ENCODE measurements around the gene KLHDC7A.

Gene KLHDC7A

DNA sequence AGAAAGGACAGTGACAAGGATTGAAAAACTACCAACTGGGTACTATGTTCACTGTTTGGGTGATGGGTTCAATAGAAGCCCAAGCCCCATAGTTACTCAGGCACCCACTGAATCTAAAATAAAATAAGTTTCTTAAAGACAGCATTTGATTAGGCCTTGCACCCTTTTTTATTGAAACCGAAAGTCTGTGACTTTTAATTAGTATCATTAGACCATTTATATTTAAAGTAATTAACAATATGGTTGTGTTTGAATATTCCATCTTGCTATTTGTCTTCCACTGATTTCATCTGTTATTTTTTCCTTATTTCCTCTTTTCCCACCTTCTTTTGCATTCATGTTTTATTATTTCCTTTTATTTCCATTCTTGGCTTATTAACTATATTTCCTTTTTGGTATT lies 27.4 kb downstream of the KLHDC7A start:
- TF ChIP-seq, protein P1, sequence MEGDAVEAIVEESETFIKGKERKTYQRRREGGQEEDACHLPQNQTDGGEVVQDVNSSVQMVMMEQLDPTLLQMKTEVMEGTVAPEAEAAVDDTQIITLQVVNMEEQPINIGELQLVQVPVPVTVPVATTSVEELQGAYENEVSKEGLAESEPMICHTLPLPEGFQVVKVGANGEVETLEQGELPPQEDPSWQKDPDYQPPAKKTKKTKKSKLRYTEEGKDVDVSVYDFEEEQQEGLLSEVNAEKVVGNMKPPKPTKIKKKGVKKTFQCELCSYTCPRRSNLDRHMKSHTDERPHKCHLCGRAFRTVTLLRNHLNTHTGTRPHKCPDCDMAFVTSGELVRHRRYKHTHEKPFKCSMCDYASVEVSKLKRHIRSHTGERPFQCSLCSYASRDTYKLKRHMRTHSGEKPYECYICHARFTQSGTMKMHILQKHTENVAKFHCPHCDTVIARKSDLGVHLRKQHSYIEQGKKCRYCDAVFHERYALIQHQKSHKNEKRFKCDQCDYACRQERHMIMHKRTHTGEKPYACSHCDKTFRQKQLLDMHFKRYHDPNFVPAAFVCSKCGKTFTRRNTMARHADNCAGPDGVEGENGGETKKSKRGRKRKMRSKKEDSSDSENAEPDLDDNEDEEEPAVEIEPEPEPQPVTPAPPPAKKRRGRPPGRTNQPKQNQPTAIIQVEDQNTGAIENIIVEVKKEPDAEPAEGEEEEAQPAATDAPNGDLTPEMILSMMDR (IDR thresholded peaks at IDR 0.05; ENCODE audit: low read depth, low read length, missing control alignments) = no peak
- H3K4me3 ChIP-seq (ENCODE audit: low read depth, low read length) = no peak overlapping the region
- DNase-seq (ENCODE audit: low read depth) = no peak

DNA sequence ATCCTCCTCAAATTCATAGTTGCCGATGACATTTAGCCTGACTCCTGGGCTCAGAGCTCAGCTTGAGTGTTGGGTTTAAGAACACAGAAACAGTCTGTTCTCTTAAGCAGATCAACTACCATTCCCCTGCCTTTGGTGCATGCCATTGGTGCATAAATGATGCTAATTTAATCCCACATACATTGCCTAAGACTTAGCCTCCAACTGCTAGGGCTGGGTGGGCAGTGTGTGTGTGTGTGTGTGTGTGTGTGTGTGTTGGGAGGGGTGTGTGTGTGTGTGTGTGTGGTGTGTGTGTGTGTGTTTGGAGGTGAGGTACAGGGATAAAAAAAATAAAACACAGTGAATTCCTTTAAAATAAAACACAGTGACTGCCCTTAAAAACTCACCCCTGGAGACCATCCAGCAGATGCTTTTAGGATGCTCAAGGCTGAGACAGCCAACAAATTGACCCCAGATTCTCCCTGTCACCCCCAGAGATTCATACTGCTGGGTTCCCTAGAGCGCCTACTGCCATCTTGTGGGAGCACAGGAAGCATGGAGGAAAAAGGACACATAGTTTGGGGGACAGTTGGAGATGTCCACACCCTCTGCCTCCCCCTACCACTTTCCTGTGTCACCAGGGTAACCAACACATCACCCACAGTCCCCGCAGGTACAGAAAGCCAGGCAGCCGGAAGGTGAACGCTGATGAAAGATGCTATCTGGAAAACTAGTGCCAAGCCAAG lies 30.6 kb downstream of the KLHDC7A start:
- H3K4me3 ChIP-seq (ENCODE audit: low read depth, low read length) = no peak overlapping the region
- TF ChIP-seq, protein P1 (IDR thresholded peaks at IDR 0.05; ENCODE audit: low read depth, low read length, missing control alignments) = no peak
- DNase-seq (ENCODE audit: low read depth) = no peak

DNA sequence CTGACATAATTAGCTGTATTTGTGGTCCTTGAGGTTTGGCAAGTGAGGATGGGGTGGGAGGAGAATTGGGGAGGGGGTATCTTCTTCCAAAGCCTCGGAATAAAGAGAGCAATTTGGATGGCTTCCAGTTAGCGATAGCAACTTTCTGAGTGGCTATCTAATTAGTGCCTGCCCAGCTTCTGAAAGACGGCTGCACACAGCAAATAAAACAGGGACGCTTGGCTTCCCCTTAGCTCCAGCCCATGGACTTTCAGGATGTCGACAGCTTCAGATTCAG lies 31.1 kb downstream of the KLHDC7A start:
- DNase-seq (ENCODE audit: low read depth) = no peak

DNA sequence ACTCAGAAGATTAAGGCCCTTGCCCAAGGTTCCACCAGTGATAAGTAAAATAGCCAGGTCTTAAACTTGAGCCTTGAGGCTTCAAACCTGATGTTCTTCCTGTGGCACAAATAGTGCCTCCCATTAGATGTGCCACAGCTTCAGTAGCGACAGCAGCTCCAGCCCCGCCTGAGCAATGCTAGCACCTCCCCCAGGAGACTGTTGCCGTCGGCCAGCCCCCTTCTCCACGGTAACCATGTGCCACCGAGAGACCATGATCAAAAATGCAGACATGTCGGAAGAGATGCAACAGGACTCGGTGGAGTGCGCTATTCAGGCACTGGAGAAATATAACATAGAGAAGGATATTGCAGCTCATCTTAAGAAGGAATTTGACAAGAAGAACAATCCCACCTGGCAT lies 32.2 kb downstream of the KLHDC7A start:
- H3K4me3 ChIP-seq (ENCODE audit: low read depth, low read length) = no peak overlapping the region
- TF ChIP-seq, protein P1 (IDR thresholded peaks at IDR 0.05; ENCODE audit: low read depth, low read length, missing control alignments) = no peak
- DNase-seq (ENCODE audit: low read depth) = no peak

More for the DNA sequence above, 31.1 kb downstream of the KLHDC7A start:
- no peak overlapping the region for H3K4me3 ChIP-seq (ENCODE audit: low read depth, low read length)
- TF ChIP-seq, protein P1 (IDR thresholded peaks at IDR 0.05; ENCODE audit: low read depth, low read length, missing control alignments) = no peak

DNA sequence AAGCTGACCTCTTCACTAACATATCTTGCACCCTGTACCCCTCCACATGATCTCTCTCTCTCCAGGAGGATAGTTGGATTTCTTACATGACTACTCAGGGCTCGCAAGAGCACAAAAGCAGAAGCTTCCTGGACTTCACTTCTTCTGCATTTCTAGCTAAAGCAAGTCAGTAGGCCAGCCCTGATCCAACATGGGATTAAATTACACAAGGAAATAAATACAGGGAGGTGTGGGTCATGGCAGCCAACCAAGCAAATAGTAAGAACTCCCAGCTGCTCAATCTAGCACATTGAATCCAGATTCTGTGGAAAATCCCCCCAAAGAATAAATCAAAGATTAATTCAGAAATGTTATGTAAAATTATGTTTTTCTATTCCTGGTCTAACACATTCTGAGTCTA lies 33.3 kb downstream of the KLHDC7A start:
- no peak for DNase-seq (ENCODE audit: low read depth)
- TF ChIP-seq, protein P1 (IDR thresholded peaks at IDR 0.05; ENCODE audit: low read depth, low read length, missing control alignments) = no peak

DNA sequence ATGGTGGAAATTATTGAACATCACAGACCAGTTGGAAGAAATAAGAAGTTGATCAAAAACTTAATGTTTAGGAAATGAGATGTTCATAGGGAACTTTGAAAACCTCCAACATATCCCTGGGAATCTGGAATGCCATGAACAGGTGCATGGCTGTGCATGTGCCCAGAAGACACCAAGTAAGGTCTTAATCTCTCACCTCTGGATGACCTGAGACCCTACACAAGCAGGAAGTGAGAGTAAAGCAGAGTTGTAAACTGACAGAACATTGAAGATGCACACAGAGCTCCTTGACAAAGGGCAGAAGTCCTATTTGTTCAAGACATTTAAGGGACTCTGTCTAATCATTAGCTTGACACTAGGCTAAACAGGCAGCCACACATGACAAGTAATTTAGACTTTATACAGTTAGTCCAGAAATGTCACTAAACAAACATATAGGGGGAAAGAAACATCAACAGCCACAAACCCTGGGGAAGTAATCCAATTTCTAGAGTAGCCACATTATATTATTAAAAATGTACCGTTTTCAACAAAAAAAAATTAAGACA lies 34.5 kb downstream of the KLHDC7A start:
- no peak for DNase-seq (ENCODE audit: low read depth)
- no peak overlapping the region for H3K4me3 ChIP-seq (ENCODE audit: low read depth, low read length)
- TF ChIP-seq, protein P1 (IDR thresholded peaks at IDR 0.05; ENCODE audit: low read depth, low read length, missing control alignments) = no peak

More for the DNA sequence above, 33.3 kb downstream of the KLHDC7A start:
- H3K4me3 ChIP-seq (ENCODE audit: low read depth, low read length) = no peak overlapping the region

DNA sequence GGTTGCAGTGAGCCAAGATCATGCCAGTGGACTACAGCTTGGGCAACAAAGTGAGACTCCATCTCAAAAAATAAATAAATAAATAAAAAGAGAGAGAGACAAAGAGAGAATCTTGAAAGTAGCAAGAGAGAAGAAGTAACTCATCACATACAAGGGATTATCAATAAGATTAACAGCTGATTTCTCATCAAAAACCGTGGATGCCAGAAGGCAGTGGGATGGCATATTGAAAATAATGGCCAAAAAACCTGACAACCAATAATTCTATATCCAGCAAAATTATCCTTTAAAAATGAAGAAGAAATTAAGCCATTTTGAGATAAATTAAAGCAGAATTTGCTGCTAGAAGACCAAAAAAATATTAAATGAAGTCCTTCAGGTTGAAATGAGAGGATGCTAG lies 35.7 kb downstream of the KLHDC7A start:
- DNase-seq (ENCODE audit: low read depth) = no peak
- no peak overlapping the region for H3K4me3 ChIP-seq (ENCODE audit: low read depth, low read length)
- TF ChIP-seq, protein P1 (IDR thresholded peaks at IDR 0.05; ENCODE audit: low read depth, low read length, missing control alignments) = no peak

All from GM12864 (cell line).